GM21737 (cell line): ENCODE data around the gene LGR6.
"Not testable (repeated sequence)": the region's sequence is repeated elsewhere in the genome, so short reads cannot be mapped to it uniquely, and the experiment has no call there.

ENCODE experiments used
- ATAC-seq: cut with Tn5 transposase; IDR thresholded peaks from one replicate; pipeline ENCODE4 v1.9.1; 2021; ENCODE audit warnings: mild to moderate bottlenecking, moderate library complexity; ENCODE audit not compliant: unreplicated experiment

Gene LGR6

DNA sequence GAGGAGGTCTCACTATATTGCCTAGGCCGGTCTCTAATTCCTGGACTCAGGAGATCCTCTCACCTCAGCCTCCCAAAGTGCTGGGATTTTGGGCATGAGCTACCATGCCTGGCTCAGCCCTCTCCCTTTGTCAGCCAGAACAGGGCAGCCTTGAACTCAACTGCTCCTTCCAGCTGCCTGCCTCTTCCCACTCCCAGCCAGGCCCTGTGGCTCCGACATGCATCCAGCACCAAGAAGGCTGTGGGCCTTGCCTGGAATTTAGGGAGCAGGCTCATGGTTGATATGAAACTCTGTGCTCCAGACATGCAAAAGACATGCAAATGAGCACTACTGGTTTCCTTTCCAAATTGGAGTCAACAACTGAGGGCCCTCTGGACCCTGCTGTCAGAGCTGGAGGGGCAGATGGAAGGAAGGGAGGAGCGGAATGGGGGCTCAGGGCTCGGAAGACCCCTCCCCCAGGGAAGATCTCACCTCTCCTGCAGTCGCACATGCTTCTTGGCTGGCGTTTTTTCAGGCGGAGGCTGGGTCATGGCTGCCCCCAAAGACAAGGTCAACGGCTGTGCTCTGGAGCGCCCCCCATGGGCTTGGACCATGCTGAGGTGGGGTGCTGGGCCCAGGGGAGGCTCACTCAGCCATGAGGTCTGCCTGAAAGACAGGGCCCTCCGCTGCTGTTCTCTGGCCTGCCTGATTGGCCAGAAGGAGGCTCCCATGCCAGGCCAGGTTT lies 34.6 kb upstream of the LGR6 start:
- no peak for ATAC-seq

DNA sequence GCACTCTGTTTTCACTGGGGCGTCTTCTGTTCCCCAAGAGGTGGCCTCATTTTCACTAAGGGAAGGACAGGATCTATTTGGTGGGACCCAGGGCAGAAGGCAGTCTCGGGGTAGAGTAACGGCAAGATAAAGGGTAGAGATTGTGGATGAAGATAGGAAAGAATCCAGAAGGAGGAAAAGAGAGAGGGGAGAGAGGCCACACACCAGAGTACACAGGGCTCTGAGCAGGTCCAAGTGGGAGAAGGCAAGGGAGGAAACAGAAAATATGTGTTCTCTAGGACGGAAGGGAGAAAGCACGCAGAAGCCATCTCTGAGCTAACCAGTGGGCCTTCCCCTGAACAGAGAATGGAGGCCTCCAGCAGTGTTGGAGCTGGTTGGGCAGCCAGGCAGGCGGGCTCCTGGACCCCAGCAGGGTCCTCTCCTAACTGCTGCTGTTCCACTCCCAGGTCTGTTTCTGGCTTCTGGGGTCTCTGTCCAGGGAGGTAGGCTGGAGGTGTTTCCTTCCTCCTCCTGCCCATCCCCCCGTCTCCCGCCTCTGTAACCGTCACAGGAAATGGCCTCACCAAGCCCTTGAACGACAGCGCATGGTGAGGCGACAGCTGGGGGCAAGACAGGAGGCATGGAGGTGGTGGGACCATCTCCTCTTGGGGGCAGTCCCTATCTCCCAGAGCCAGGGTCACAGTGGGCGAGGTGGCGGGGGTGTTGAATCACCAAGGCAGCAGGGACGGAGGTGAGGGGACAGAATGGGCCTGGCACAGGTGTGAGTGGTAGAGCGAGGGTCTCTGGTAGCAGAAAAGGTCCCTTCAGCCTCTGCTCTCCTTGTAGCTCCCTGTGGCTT lies 33.8 kb upstream of the LGR6 start:
- peak; percentile 30 for ATAC-seq

DNA sequence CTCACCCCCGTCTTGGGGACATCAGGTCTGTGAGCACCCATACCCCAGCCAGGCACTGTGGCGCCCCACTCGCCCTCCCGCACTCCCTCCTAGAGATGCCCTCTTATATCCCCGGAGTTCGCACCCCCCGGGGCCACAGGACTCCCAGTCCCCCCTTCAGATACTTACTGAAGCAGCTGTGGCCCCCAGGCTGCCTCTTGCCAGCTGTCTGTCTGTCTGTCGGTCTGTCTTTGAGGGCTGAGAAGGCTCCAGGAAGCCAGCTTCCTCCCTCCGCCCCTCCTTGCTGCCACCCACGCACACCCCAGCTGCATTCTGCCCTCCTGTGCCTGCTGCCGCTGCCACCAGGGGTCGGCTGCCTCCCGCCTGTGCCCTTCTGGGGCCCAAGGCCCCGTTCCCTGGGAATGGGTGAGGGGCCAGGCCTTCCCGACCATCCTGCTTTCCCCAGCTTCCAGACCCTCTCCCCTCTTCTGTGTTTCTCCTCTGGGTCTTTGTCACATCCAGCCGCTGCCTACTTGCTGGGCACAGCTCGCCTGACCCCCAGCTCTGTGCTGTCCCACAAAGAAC lies 33.1 kb upstream of the LGR6 start, which contains the start of gene PTPN7:
PTPN7 (minus strand) TSS at position 226 of the 564 bp plus-strand sequence. CDS start 1,200 bp downstream, outside the sequence.
- peak; percentile 29 for ATAC-seq

DNA sequence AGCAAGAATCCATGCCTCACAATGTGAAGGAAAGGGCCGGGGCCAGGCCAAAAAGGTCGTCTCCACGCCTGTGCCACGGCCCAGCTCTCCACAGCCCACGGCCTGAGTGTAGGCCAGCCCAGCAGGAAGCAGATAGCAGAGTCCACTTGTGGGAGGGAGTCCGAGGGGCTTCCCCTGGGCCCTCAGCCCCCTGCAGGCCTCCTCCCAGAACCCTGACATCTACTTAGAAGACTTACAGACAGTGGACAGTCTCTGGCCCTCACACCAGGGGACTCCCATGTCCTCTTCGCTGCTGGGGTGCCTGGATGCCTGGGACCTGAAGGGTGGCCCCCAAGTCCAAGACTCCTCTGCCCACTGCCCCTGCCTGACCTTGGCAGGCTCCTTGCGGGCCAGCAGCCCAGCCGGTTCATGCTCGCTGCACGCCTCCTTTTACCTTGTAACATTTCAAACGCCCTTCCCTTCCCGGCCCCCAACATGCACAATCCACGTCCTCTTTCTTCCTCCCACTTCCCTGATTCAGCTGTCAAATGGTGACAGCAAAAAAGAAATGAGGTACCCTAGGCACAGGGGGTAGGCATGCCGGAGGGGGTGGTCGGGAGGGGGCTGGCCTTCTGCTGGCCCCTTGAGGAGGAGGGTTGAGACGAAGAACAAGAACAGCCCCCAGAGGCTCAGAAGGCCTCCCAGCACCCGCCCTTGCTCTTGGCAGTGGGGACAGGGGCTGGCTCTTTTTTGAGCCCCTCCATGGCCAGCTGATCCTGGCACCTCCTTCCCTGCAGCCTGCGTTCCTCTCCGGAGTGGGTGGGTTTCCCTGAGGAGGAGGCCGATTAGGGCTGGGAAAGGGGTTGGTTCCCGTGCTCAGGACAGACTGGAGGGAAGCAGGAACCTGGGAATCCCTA lies 32.2 kb upstream of the LGR6 start:
- no peak for ATAC-seq

DNA sequence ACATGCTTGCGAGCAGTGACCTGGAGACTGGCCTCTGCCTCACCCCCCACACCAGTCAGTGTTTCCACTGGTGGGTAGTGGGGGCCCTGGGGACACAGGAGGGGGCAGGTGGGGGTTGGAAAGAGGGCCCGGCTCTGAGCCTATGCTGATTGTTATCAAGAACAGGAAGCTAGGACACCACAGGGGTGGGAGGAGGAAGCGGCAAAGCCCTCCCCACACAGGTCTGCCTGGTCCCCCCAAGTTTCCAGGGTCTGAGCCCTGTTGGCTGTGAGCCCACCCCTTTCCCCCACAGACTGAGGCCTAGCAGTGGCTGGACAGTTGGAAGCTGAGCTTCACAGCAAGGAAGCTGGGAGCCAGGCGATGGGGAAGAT lies 31.6 kb upstream of the LGR6 start:
- no peak for ATAC-seq

DNA sequence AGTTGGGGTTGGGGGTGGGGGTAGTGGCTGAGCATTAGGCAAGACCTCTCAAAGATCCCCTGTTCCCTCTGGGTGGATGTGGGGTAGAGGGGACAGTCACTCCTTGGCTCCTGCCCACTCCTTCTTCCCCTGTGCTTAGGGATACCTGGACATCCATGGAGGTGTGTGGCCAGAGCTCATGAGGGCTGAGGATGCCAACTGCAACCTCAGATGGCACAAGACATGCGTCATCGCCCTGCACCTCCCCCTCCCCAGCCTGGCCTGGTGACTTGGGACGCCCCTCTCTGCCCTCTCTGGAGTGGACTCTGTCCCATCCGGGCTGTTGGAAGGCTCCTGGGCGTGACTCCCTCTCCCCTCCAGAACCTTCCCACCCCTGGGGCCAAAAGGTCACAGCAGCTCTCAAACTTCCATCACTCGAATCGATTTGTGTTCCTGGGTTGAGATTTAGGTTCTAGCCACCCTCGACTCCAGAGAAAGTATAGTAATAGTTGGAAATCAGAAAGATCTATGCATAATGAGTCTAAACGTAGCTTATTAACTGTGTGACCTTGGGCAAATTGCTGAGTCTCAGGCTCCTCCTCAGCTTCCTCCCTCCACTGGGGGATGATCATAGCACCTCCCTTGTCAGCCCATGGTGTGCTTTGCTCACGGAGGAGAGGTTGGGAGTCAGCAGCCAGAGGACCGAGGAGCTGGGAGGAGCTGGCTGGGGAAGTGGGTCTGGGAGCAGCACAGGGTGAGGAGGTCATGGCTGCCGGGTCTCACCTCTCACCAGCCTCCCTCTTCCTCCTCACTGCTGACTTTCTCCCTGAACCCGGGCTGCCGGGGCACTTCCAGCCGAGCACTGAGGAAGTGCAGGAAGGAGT lies 30.9 kb upstream of the LGR6 start:
- no peak for ATAC-seq

DNA sequence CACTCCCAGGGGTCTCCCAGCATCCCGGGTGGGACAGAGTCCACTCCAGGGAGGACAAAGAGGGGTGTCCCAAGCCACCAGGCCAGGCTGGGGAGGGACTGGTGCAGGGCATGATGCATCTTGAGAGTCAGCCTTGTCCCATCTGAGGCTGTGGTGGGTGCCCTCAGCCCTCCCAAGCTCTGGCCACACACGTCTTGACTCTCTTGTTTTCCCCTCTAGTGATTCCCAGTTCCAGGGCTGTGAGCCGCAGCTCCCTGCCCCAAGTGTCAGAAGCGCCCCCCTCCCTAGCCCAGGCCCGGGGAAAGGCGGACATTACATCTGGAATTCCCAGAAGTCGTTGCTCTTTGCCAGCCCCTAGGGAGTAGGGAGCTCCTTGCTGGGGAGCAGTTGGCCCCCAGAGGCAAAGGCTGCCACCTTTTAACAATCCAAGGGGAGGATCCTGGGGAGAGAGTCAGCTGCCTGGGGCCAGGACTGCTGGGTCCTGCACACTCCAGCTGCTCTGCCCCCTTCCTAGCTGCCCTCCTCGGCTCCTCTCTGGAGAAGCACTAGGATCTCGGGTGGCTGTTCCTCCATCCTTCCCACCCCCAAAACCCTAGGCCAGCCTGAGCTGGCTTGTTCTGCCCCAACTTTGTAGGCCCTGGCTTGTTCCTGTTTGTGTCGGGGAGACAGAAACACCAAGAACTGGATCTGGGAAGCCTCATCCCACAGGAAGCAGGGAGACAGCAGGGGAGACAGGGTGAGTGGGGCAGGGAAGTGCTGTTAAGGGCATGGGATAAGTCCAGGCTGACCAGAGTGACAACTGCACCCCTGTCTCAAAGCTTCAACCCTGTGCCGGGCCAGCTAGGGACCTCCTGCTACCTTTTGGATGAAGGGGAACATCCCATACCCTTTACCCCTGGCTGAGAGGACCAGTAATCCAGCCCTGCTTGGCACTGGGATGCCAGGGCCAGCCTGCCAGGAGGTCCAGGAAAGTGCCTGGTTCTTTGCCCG lies 30.0 kb upstream of the LGR6 start:
- no peak for ATAC-seq

DNA sequence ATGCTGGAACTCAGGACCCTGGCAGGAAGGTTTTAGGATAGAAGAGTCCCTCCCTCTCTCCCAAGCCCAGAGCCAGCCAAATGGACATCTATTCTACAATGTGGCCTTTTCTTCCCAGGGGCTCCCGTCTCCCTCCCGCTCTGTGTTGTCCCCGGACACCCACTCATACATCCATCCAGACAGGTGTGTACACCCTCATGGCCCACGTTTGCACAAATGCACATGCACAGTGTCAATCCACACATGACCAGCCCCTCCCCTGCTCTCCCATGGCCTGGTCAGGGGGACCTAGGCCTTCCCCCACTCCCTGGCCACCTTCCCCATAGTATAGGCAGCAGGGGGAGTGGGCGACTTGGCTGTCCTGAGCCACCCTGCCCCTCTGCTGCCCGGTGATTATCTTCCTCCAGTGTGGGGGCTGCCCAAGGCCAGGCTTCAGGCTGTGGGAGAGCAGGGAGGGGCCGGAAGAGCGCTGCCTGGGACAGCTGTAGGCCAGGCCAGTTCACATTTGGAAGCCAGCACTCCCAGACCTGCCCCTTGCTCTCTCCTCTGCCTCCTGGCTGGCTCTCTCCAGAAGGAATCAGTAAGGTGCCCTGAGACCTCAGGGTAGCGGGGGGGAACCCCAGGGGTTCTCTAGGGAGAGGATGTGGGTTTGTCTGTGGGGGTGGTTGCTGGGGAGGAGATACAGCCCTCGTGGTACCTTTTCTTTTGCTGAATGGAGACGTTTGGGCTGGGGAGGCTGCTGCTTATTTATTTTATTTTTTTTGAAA lies 29.1 kb upstream of the LGR6 start:
- peak; percentile 46 for ATAC-seq

DNA sequence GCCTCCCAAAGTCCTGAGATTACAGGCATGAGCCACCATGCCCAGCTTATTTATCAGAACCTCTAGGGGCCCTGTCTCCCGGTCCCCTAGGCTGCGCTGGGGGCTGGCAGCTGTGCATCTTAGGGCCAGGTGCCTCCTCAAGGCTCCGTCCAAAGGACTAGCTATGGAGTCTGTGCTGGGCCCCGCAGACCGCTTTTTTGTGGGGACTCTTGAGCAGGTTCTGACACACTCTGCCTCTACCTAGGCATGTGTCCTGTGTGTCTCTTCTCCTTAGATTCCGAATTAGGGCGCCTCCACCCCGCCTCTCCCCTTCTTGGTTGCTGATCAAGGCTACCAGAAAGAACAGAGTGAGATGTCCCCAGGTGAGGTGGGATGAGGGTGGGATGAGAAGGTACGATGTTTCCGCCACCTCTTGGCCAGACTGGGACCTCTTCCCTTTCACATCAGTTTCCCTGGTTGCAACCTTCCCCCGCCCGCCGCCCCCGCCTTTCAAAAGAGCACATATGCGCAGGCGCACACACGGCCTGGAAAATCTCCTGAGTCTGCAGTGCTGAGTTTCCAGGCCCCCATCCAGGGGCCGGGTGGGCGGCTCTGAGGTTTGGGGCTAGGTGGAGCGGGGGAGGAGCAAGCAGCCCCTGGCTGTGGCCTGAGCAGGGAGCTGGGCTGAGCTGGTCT lies 28.2 kb upstream of the LGR6 start:
- ATAC-seq, result no peak

DNA sequence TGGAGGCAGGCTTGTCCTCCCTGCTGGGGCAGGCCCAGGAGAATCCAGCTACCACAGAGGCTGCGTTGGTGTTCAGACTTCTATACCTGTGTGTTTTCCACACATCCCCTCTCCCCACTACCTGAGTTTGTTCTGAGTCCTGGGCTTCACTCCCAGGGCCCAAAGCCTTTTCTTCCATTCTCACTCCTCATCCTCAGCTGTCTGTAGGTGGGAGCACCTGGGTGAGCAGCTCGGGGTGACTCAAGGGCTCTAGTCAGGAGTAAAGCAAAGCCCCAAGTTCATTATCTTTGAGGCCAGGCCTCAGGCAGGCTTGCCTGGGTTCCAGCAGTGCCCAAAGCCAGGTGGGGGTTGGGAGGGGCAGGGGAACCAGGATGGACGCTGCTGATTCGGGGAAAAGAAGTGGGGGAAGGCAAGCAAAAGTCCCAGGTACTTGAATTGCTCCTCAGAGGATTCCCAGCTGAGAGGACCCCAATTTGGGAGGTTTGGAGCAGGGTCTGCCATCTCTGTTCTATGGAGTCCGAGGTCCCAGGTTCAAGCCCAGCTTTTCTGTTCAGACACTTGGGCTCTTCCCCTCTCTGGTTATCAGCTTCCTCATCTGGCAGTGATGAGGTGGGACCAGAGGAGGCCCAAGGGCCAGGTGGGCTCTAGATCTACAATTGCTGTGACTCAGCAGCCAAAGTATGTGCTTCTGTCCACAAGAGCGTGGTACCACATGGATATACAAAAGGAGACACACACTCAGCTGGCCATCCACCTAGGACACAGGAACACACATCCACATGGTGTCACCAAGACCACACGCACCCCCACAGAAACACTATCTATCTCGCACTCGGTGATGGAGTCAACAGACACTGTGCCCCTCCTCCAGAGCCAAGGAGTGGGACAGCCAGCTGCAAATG lies 27.4 kb upstream of the LGR6 start:
- ATAC-seq, result no peak

DNA sequence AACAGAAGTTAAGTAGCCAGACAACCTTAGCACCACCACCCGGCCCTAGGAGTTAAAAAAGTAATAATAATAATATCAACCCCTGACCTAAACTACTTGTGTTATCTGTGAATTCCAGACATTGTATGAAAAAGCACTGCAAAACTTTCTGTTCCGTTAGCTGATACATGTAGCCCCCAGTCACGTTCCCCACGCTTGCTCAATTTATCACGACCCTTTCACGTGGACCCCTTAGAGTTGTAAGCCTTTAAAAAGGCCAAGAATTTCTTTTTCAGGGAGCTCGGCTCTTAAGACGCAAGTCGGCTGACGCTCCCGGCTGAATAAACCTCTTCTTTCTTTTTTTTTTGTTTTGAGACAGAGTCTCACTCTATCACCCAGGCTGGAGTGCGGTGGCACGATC lies 26.5 kb upstream of the LGR6 start:
- not testable (repeated sequence) for ATAC-seq

DNA sequence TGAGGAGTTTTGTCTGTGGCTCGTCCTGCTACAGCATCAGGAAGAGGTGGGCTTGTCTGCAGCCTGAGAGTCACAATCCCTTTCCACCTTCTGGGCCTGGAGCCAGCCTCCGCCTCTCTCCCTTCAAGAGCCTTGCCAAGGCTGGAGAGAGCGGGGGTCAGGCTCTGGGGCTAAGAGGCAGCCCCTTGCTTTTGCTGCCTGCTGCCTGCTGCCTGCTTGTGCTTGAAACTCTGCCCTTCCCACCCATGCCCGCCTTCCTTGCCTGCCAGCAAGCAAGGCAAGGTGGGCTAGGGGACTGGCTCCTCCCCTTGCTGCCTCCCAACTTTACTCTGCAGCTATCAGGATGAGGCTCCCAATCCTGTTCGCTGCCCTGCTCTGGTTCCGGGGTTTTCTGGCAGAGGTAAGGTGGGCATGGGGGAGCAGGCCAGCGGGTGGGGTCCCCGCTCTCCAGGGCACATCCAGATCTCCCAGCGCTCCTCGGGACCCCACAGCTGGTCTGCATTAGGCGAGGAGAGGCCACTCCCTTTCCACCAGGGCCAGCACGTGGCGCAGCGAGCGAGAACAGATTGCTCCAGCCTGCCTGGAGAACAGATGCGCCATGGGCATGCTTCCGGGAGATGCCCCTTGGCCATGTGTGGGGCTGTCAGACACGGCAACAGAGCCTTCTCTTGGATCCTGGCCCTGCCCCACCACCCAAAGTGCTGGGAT lies 25.7 kb upstream of the LGR6 start:
- ATAC-seq, result no peak

DNA sequence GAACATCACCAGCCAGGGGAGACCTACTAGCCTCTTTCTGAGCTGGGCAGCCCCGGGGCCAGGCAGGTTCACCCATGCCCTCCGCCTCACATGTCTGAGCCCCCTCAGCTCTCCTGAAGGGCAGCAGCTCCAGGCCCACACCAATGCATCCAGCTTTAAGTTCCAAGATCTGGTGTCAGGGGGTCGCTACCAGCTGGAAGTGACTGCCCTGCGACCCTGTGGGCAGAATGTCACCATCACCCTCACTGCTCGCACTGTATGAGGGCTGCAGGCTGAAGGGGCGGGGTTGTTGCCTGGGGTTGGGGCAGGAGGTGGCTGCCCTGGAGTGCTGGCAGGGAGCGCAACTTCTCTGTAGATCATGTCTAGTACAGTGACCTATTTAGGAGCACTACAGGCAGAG lies 24.7 kb upstream of the LGR6 start:
- no peak for ATAC-seq

DNA sequence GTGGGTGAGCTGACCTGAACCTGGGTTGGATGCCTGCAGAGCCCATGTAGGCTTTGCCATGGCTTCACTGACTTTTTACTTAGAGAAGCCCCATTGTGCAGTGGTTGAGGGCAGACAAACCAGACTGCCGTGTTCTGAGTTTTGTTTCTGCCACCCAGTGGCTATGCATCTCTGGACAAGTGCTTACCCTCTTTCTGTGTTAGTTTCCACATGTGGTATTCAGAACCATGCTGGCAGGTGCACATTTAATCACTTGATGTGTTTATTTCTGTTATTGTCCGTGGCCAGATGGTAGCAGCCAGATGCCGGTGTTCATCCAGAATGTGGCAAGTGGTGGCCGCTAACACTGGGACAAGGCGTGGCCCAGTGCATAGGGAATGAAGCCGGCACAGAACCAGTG lies 22.9 kb upstream of the LGR6 start:
- ATAC-seq, result no peak

DNA sequence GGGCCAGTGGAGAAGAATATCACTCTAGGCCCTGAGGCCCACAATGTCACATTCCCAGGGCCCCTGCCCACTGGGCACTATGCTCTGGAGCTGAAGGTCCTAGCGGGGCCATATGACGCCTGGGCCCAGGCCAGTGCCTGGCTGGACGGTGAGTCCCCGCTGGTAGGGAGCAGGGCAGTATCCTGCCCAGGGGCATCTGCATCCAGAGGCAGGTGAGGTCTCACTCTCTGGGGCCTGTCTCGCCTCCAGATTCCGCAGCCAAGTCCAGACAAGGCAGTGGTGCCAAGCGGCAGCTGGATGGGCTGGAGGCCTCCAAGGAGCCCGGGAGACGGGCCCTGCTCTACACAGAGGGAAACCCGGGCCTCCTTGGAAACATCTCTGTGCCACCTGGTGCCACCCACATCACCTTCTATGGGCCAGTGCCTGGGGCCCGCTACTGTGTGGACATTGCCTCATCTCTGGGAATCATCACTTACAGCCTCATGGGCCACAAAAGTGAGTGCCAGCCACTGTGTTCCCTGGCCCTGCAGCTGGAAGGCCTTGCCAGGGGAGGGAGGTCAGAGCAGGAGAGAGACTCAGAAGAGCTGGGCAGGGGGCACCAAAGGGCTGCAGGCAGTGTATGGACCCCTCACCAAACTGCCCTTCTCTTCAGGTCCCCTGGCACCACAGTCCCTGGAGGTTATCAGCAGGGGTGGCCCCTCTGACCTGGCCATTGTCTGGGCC lies 22.1 kb upstream of the LGR6 start:
- no peak for ATAC-seq
